Stimulated activated CD8-positive, alpha-beta memory T cell treated with anti-CD3 and anti-CD28 coated beads, Interleukin-4, amount 100 ng/mL, for 1 hour (primary cell): ENCODE data around the gene PHC3.

Source experiments
- DNase-seq, 2 donors: peaks; one replicate each; pipeline ENCODE4 v3.0.0-alpha.2; 2020; ENCODE audit warnings: low read depth in 2 of 2, low spot score in 1 of 2

The PHC3 gene

GRCh38 chr3:170043506-170043905, 138.0 kb downstream of the PHC3 start:
- DNase-seq, result no peak

DNA sequence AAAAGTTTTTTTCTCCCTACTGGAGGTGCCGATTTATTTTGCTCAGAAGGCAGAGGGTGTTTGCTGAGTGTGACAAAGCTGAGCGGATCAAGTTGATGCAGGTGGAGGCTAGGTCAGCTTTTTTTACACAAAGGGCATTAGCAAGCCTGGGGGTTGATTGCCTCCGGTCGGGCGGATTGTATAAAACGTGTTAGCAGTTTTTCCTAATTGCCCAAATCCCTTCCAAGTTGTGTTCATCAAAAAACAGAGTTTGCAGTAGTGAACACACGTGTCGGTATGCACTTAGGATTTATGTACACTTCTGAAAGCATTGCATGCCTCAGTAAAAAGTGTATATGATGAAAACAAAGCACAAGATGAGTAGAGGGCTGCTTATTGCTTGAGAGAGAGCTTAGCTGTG, 141.1 kb downstream of the PHC3 start:
- DNase-seq, result no peak

DNA sequence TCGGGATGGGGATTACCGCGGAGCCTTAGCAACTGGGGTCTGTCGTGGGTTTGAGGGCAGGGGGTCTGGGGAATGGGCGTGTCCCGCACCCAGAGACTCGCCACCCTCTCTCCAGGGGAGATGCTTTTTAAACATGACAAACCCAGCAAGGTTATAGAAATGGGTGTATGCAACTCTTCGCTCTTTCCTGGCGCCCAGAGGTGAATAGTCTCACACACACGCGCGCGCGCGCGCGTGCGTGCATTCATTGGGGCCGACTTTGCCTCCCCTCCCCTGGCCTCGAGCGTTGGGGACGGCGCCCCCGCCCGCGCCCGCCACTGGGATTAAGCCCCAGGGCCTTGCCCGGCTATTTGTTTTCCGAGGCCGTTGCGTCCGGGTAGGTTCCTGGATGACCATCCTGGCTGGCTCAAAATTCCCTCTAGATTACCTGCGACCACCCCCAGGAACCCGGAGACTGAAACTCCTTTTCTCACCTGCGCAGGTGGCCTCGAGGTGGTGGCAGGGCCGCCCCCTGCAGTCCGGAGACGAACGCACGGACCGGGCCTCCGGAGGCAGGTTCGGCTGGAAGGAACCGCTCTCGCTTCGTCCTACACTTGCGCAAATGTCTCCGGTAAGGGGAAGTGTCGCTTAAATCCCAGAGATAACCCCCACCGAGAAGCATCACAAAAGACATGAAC, 143.0 kb downstream of the PHC3 start:
- no peak for DNase-seq
